GM21737 (cell line): ENCODE data around the gene TMEM236.

Source experiments
- ATAC-seq: cut with Tn5 transposase; IDR thresholded peaks from one replicate; pipeline ENCODE4 v1.9.1; 2021; ENCODE audit warnings: mild to moderate bottlenecking, moderate library complexity; ENCODE audit not compliant: unreplicated experiment

TMEM236 gene

GRCh38 chr10:17816199-17816598 lies 64.2 kb downstream of the TMEM236 start:
- ATAC-seq, result no peak

- no peak for ATAC-seq
Observed at GRCh38 chr10:17817316-17817715, 65.3 kb downstream of the TMEM236 start.

- no peak for ATAC-seq
Observed at GRCh38 chr10:17817790-17818189, 65.8 kb downstream of the TMEM236 start.

- no peak for ATAC-seq
Observed at GRCh38 chr10:17819836-17820235, 67.8 kb downstream of the TMEM236 start.

- no peak for ATAC-seq
Observed at GRCh38 chr10:17820943-17821342, 68.9 kb downstream of the TMEM236 start.

- ATAC-seq, result no peak
Observed at GRCh38 chr10:17821893-17822292, 69.9 kb downstream of the TMEM236 start.

- no peak for ATAC-seq
Observed at GRCh38 chr10:17831341-17831740, 79.3 kb downstream of the TMEM236 start.

- ATAC-seq, result no peak
Observed at GRCh38 chr10:17831896-17832295, 79.9 kb downstream of the TMEM236 start.

- no peak for ATAC-seq
Observed at GRCh38 chr10:17833656-17834055, 81.7 kb downstream of the TMEM236 start.

GRCh38 chr10:17835688-17836087 lies 83.7 kb downstream of the TMEM236 start:
- no peak for ATAC-seq

- no peak for ATAC-seq
Observed at GRCh38 chr10:17836942-17837341, 84.9 kb downstream of the TMEM236 start.

GRCh38 chr10:17838080-17838648 lies 86.2 kb downstream of the TMEM236 start:
- ATAC-seq, result no peak

GRCh38 chr10:17841050-17841449 lies 89.0 kb downstream of the TMEM236 start:
- no peak for ATAC-seq

- no peak for ATAC-seq
Observed at GRCh38 chr10:17842641-17843040, 90.6 kb downstream of the TMEM236 start.

GRCh38 chr10:17847585-17848296 lies 95.7 kb downstream of the TMEM236 start:
- no peak for ATAC-seq

GRCh38 chr10:17848646-17849045 lies 96.6 kb downstream of the TMEM236 start:
- ATAC-seq, result no peak
